H4 (cell line): ENCODE measurements around the gene LNP1. TPM values are rescaled to one million over a fixed set of nuclear protein-coding genes. Genes with fewer than 3 reads are reported as not detected.
"Not testable (repeated sequence)": the region's sequence is repeated elsewhere in the genome, so short reads cannot be mapped to it uniquely, and the experiment has no call there.

Experiments
- DNase-seq: peaks from one replicate; pipeline ENCODE4 v3.0.0-alpha.2; 2015; ENCODE audit warnings: low spot score
- total RNA-seq: library from RNA; depleted of rRNA; stranded (reverse); fragments of >200 nt; shearing (Covaris generic); gene quantifications from 2 replicates; pipeline ENCODE4 v1.2.3, GENCODE V29; 2014; rRNA removed

LNP1 gene
- total RNA-seq: 4.7 and 7.0 TPM in 2 replicates

- peak; percentile 97 for DNase-seq
Observed at GRCh38 chr3:100400780-100401673, at the start of gene LNP1, which contains the start of gene TOMM70. LNP1 (plus strand) TSS chr3:100401539; CDS start chr3:100429730, 28,191 bp downstream. TOMM70 (minus strand) TSS chr3:100401089; CDS start chr3:100400949, 140 bp downstream.

GRCh38 chr3:100351770-100352169, 49.6 kb upstream of the LNP1 start:
- not testable (repeated sequence) for DNase-seq

GRCh38 chr3:100352296-100353231, 48.8 kb upstream of the LNP1 start:
- DNase-seq: no peak

GRCh38 chr3:100354850-100355249, 46.5 kb upstream of the LNP1 start:
- DNase-seq: no peak

GRCh38 chr3:100358413-100358812, 42.9 kb upstream of the LNP1 start:
- DNase-seq: no peak

- no peak for DNase-seq
Observed at GRCh38 chr3:100359035-100359434, 42.3 kb upstream of the LNP1 start.

GRCh38 chr3:100360757-100361496, 40.4 kb upstream of the LNP1 start:
- DNase-seq: no peak

- DNase-seq: no peak
Observed at GRCh38 chr3:100361897-100362296, 39.4 kb upstream of the LNP1 start.

- DNase-seq: no peak
Observed at GRCh38 chr3:100364421-100364820, 36.9 kb upstream of the LNP1 start.

- DNase-seq: no peak
Observed at GRCh38 chr3:100366424-100366823, 34.9 kb upstream of the LNP1 start.

GRCh38 chr3:100368441-100368840, 32.9 kb upstream of the LNP1 start:
- no peak for DNase-seq

- DNase-seq: no peak
Observed at GRCh38 chr3:100370756-100371155, 30.6 kb upstream of the LNP1 start.

GRCh38 chr3:100374521-100374920, 26.8 kb upstream of the LNP1 start:
- DNase-seq: no peak

- no peak for DNase-seq
Observed at GRCh38 chr3:100376301-100376700, 25.0 kb upstream of the LNP1 start.

GRCh38 chr3:100384733-100385525, 16.4 kb upstream of the LNP1 start:
- no peak for DNase-seq

- no peak for DNase-seq
Observed at GRCh38 chr3:100386437-100387074, 14.8 kb upstream of the LNP1 start.

- DNase-seq: no peak
Observed at GRCh38 chr3:100389025-100389424, 12.3 kb upstream of the LNP1 start.

GRCh38 chr3:100395679-100396431, 5.5 kb upstream of the LNP1 start:
- DNase-seq: no peak

GRCh38 chr3:100396967-100397366, 4.4 kb upstream of the LNP1 start:
- DNase-seq: no peak
